Measurements from ENCODE around the gene KLHDC4. TPM values are rescaled to one million over a fixed set of nuclear protein-coding genes. Genes with fewer than 3 reads are reported as not detected.
"Not testable (repeated sequence)": the region's sequence is repeated elsewhere in the genome, so short reads cannot be mapped to it uniquely, and the experiment has no call there.

Gene KLHDC4
- total RNA-seq, 1 experiment from 2014 or later, result 28.7 TPM

GRCh38 chr16:87721622-87722585 is 43.9 kb downstream of the KLHDC4 start:
- no peak for DNase-seq (ENCODE audit: low read depth)

- DNase-seq (ENCODE audit: low read depth), result no peak
Measured at GRCh38 chr16:87720446-87720845, 45.3 kb downstream of the KLHDC4 start.

DNA sequence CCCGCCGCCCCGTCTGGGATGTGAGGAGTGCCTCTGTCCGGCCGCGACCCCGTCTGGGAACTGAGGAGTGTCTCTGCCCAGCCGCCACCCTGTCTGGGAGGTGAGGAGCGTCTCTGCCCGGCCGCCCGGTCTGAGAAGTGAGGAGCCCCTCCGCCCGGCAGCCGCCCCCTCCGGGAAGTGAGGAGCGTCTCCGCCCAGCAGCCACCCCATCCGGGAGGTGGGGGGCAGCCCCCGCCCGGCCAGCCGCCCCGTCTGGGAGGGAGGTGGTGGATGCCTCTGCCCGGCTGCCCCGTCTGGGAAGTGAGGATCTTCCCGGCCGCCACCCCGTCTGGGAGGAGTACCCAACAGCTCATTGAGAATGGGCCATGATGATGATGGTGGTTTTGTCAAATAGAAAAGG is 47.0 kb downstream of the KLHDC4 start:
- not testable (repeated sequence) for DNase-seq (ENCODE audit: low read depth)

DNA sequence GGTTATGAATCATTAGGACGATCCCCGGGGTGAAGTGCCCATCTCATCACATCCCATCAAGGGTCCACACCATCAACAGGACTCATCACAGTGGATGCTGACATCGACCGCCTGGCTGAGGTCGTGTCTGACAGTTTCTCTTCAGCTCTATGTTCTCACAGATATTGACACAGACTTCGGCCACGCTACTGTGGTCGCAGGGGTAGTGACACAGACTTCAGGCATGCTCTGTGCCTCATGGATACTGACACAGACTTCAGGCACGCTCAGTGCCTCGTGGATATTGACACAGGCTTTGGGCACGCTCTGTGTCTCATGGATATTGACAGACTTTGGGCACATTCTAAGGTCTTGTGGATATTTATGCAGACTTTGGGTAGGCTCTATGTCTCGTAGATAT is 50.1 kb downstream of the KLHDC4 start:
- DNase-seq (ENCODE audit: low read depth), result no peak

DNA sequence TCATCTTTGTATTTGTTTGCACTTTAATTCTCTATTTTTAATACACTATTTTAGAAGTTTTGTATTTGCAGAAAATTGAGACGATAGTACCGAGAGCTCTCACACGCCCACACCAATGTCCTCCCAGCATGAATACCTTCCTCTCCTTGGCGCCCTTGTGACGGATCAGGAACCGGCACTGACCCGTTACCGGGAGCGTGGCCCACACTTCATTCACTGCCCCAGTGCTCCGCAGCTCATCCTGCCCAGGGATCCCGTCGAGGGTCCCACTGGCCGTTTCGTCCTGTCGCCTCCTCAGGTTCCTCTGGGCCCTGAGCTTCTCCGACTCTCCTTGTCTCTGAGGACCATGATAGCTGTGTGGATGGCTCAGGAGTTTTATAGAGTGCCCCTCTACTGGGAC is 50.6 kb downstream of the KLHDC4 start:
- no peak for DNase-seq (ENCODE audit: low read depth)

GRCh38 chr16:87713451-87714229 is 52.1 kb downstream of the KLHDC4 start:
- DNase-seq (ENCODE audit: low read depth), result no peak

DNA sequence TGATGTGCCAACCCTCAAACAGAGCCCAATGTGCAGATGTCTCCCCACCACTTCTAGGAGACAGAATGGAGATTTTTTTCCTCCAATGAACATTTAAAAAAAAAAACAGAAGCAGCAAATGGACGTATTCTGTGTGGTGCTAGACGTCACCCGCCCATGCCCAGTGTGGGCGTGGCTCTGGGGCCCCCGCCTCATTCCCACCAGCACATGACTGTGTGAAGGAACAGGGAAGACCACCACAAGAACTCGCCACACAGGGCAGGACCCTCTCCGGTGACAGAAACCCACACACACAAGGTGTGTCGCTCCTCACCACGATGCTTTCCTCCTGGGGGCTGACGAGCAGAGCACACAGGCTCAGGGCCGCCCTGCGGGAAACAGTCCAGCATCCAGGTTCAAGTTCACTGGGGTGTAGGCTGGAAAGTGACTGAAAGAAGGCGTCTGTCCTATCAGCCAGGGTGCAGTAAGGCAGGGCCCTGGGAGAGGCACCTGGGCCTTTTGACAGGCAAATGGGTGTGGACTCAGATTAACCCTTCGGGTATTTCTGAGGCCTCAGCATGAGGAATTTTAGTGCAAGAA is 53.5 kb downstream of the KLHDC4 start:
- no peak for DNase-seq (ENCODE audit: low read depth)

DNA sequence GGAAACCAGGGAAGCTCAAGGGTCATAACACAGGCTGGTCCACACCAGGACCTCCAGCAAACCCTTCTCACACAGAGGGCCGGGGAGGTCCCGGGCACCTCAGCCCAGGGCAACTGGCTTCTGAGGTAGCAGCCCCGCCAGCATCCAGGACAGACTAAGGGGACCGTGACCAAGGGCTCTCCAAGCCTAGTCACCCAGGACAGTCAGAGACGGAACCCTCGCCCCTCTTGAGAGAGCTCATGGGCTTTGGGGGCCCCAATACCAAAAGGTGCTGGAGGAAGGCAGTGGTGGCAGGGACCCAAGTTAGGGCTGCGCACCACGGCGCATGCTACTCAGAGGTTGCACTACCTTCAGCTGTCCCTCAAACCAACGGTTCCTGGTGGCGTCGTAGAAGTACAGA is 54.9 kb downstream of the KLHDC4 start:
- no peak for DNase-seq (ENCODE audit: low read depth)

DNA sequence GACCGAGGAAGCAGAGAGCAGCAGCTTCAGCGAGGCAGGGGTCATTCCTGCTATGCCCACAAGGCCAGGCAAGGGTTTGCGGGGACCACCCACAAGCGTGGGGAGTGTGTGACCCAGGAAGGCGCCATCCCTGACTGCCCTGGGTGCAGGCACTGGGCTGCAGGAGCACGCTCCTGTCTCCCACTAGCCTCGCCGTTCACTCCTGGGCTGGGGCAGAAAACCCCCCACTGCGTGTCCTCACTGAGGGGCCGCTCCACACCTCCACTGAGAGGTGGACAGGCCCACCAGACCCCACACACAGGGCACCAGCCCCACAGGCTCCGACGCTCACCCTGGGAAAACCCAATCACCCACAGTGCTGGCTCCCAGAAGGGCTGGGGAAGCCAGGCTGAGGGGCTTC is 56.1 kb downstream of the KLHDC4 start:
- no peak for DNase-seq (ENCODE audit: low read depth)

- no peak for DNase-seq (ENCODE audit: low read depth)
Measured at GRCh38 chr16:87708881-87709638, 56.7 kb downstream of the KLHDC4 start.

- DNase-seq (ENCODE audit: low read depth), result no peak
Measured at GRCh38 chr16:87707714-87708580, 57.8 kb downstream of the KLHDC4 start.

DNA sequence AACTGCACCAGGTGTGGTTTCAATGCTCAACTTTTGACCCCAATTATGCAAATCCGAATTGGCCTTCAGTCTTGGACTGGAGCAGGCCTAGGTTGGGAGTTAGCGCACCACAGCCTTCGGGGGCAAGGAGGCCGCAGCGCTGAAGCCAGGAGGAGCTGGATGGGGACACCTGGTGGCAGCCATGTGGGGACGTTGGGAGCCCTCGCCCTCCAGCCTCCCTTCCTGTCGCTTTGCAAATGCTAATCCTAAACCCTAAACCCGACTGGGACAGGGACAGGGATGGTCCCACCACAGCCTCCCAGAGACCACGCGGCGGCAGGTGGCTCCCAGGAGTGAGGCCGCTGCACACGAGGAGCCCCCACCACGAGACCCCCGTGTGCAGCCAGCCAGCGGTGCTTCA is 58.7 kb downstream of the KLHDC4 start:
- no peak for DNase-seq (ENCODE audit: low read depth)

DNA sequence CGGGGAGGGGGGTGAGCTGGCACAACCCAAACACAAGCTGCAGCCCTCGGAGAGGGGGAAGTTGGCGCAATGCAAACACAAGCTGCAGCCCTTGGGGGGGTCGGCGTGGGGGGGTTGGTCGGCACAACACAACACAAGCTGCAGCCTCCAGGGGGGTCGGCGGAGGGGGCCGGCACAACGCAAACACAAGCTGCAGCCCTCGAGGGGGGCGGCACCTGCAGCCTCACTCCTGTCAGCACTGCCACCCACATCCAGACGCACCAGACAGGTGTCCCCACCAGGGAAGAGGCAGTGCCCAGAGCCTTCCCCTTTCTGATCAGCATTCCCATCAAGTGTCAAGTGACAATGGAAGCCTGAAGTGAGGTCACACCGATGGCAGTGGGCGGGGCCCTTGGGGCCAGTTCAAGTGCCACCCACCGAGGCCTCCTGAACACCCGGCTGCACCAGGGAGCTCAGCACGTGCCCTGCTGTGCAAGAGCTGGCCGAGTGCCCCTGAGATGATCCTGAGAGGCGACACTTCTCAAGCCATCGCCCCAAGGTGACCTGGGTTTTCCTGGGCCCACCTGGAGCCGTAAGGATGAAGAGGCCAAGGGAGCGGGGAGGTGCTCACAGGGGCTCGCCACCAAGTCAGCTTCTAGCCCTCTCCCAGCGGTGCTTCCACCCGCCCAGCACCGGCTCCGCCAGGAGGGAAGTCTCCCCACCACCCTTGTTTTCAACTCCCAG is 59.3 kb downstream of the KLHDC4 start:
- no peak for DNase-seq (ENCODE audit: low read depth)

- DNase-seq (ENCODE audit: low read depth), result no peak
Measured at GRCh38 chr16:87705771-87706277, 60.0 kb downstream of the KLHDC4 start.

DNA sequence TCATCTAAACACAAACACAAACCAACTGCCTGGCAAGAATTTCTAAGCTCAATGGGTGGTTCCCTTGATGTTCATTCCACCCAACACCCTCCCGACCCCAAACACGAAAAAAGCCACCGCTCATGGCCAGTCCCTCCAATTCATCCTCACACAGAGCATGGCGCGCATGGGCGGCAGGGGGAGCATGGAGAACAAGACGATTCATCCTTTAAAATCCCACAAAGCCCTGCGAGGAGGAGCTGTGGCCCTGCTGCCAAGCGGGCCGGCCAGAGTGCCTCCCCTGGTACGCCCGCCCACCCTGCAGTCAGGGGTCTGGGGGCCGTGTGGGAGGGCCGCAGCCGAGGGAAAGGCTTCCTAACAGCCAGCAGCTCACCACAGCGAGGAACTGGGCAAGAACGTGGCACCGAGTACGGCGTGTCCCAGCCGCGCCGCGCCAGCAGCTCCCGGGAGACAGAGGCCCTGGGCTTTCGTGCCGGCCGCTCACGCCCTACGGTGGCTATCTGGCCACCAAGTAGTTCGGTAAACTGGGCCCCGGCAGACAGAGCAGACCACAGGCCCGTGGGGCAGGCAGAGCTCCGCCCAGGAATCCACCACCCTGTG is 60.9 kb downstream of the KLHDC4 start:
- no peak for DNase-seq (ENCODE audit: low read depth)

GRCh38 chr16:87703835-87704375 is 61.9 kb downstream of the KLHDC4 start:
- DNase-seq (ENCODE audit: low read depth), result no peak

DNA sequence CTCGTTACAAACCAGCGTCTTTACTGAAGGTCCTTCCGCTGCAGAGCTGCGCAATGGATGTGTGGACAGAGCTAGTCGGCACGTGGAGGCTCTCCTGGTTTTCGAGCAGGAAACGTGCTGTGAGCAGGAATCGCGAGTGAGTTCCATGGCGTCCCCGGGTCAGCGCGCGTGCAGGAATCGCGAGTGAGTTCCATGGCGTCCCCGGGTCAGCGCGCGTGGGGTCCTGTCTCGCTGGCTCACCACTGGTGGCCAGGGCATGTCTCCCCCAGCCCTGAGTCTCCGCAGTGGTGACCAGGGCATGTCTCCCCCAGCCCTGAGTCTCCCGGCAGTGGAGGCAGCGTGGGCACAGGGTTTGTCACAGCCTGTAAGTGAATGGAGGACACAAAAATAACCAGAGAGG is 62.7 kb downstream of the KLHDC4 start:
- DNase-seq (ENCODE audit: low read depth), result no peak

GRCh38 chr16:87702325-87702811 is 63.4 kb downstream of the KLHDC4 start:
- no peak for DNase-seq (ENCODE audit: low read depth)

Measured in HT1080 (cell line).